ENCODE results near the gene IRF4.
A peak's percentile ranks its signal among the peaks of the same experiment; 100 is the strongest.

IRF4 gene

DNA sequence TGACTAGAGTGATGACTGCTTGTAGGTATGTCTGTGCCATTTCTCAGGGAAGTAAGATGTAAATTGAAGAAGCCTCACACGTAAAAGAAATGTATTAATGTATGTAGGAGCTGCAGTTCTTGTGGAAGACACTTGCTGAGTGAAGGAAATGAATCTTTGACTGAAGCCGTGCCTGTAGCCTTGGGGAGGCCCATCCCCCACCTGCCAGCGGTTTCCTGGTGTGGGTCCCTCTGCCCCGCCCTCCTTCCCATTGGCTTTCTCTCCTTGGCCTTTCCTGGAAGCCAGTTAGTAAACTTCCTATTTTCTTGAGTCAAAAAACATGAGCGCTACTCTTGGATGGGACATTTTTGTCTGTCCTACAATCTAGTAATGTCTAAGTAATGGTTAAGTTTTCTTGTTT is 16.6 kb downstream of the IRF4 start:
- Histone ChIP-seq H3K27ac (ENCODE audit: low read length) (peak overlapping the region; percentile 83), H3K4me2 (ENCODE audit: low read length) (no peak overlapping the region), H2AFZ (ENCODE audit: low read depth, low read length) (no peak overlapping the region), H3K4me3 (ENCODE audit: low read length) (no peak overlapping the region), H3K36me3 (replicated peaks; ENCODE audit: low read depth, low read length) (peaks cover 85% of the 10 kb centered on the region), H3K27me3 (ENCODE audit: low read depth, low read length) (no peaks in the 10 kb centered on the region), H3K4me1 (ENCODE audit: low read length) (peaks cover 91% of the 10 kb centered on the region), H3K79me2 (ENCODE audit: low read length) (peaks cover 42% of the 10 kb centered on the region), H4K20me1 (ENCODE audit: insufficient read depth, low read length) (peaks cover 76% of the 10 kb centered on the region), H3K9ac (ENCODE audit: low read length) (no peak overlapping the region), H3K9me3 (ENCODE audit: insufficient read depth, low read length) (no peaks in the 10 kb centered on the region)
- no peak for TF ChIP-seq EZH2phosphoT487 (IDR thresholded peaks at IDR 0.05; ENCODE audit: low read depth)
- TF ChIP-seq, protein P1, sequence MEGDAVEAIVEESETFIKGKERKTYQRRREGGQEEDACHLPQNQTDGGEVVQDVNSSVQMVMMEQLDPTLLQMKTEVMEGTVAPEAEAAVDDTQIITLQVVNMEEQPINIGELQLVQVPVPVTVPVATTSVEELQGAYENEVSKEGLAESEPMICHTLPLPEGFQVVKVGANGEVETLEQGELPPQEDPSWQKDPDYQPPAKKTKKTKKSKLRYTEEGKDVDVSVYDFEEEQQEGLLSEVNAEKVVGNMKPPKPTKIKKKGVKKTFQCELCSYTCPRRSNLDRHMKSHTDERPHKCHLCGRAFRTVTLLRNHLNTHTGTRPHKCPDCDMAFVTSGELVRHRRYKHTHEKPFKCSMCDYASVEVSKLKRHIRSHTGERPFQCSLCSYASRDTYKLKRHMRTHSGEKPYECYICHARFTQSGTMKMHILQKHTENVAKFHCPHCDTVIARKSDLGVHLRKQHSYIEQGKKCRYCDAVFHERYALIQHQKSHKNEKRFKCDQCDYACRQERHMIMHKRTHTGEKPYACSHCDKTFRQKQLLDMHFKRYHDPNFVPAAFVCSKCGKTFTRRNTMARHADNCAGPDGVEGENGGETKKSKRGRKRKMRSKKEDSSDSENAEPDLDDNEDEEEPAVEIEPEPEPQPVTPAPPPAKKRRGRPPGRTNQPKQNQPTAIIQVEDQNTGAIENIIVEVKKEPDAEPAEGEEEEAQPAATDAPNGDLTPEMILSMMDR (IDR thresholded peaks at IDR 0.05; ENCODE audit: low read depth, low read length) = no peak

DNA sequence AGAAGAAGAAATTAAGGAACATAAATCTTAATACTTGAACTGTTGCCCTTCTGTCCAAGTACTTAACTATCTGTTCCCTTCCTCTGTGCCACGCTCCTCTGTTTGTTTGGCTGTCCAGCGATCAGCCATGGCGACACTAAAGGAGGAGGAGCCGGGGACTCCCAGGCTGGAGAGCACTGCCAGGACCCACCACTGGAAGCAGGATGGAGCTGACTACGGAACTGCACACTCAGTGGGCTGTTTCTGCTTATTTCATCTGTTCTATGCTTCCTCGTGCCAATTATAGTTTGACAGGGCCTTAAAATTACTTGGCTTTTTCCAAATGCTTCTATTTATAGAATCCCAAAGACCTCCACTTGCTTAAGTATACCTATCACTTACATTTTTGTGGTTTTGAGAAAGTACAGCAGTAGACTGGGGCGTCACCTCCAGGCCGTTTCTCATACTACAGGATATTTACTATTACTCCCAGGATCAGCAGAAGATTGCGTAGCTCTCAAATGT is 17.1 kb downstream of the IRF4 start:
- Histone ChIP-seq H3K79me2 (ENCODE audit: low read length) (peaks cover 37% of the 10 kb centered on the region), H3K4me2 (ENCODE audit: low read length) (no peak overlapping the region), H3K9me3 (ENCODE audit: insufficient read depth, low read length) (no peaks in the 10 kb centered on the region), H3K27ac (ENCODE audit: low read length) (peak overlapping the region; percentile 83), H3K36me3 (replicated peaks; ENCODE audit: low read depth, low read length) (peaks cover 80% of the 10 kb centered on the region), H3K4me3 (ENCODE audit: low read length) (no peak overlapping the region), H3K9ac (ENCODE audit: low read length) (no peak overlapping the region), H3K4me1 (ENCODE audit: low read length) (peaks cover 91% of the 10 kb centered on the region), H3K27me3 (ENCODE audit: low read depth, low read length) (no peaks in the 10 kb centered on the region), H2AFZ (ENCODE audit: low read depth, low read length) (no peak overlapping the region), H4K20me1 (ENCODE audit: insufficient read depth, low read length) (peaks cover 71% of the 10 kb centered on the region)
- no peak for TF ChIP-seq EZH2phosphoT487 (IDR thresholded peaks at IDR 0.05; ENCODE audit: low read depth)
- TF ChIP-seq, protein P1 (IDR thresholded peaks at IDR 0.05; ENCODE audit: low read depth, low read length) = peak; percentile 28

DNA sequence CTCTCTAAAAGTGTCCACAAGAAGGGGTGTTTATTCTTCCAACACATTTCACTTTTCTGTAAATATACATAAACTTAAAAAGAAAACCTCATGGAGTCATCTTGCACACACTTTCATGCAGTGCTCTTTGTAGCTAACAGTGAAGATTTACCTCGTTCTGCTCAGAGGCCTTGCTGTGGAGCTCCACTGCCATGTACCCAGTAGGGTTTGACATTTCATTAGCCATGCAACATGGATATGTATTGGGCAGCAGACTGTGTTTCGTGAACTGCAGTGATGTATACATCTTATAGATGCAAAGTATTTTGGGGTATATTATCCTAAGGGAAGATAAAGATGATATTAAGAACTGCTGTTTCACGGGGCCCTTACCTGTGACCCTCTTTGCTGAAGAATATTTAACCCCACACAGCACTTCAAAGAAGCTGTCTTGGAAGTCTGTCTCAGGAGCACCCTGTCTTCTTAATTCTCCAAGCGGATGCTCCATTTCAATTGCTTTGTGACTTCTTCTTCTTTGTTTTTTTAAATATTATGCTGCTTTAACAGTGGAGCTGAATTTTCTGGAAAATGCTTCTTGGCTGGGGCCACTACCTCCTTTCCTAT is 17.9 kb downstream of the IRF4 start:
- no peaks in the 10 kb centered on the region for H3K9me3 ChIP-seq (ENCODE audit: insufficient read depth, low read length)
- H3K27me3 ChIP-seq (ENCODE audit: low read depth, low read length) = no peaks in the 10 kb centered on the region
- H3K36me3 ChIP-seq (replicated peaks; ENCODE audit: low read depth, low read length) = peaks cover 73% of the 10 kb centered on the region
- H3K27ac ChIP-seq (ENCODE audit: low read length) = peak overlapping the region; percentile 83
- H3K4me1 ChIP-seq (ENCODE audit: low read length) = peaks cover 91% of the 10 kb centered on the region
- no peak overlapping the region for H3K9ac ChIP-seq (ENCODE audit: low read length)
- peaks cover 29% of the 10 kb centered on the region for H3K79me2 ChIP-seq (ENCODE audit: low read length)
- H4K20me1 ChIP-seq (ENCODE audit: insufficient read depth, low read length) = peaks cover 63% of the 10 kb centered on the region
- peak overlapping the region; percentile 3; the same call in 1 of the 2 replicates for H3K4me2 ChIP-seq (ENCODE audit: low read length)
- TF ChIP-seq, protein P1 (IDR thresholded peaks at IDR 0.05; ENCODE audit: low read depth, low read length) = no peak
- no peak for TF ChIP-seq EZH2phosphoT487 (IDR thresholded peaks at IDR 0.05; ENCODE audit: low read depth)
- no peak overlapping the region for H2AFZ ChIP-seq (ENCODE audit: low read depth, low read length)
- no peak overlapping the region for H3K4me3 ChIP-seq (ENCODE audit: low read length)

DNA sequence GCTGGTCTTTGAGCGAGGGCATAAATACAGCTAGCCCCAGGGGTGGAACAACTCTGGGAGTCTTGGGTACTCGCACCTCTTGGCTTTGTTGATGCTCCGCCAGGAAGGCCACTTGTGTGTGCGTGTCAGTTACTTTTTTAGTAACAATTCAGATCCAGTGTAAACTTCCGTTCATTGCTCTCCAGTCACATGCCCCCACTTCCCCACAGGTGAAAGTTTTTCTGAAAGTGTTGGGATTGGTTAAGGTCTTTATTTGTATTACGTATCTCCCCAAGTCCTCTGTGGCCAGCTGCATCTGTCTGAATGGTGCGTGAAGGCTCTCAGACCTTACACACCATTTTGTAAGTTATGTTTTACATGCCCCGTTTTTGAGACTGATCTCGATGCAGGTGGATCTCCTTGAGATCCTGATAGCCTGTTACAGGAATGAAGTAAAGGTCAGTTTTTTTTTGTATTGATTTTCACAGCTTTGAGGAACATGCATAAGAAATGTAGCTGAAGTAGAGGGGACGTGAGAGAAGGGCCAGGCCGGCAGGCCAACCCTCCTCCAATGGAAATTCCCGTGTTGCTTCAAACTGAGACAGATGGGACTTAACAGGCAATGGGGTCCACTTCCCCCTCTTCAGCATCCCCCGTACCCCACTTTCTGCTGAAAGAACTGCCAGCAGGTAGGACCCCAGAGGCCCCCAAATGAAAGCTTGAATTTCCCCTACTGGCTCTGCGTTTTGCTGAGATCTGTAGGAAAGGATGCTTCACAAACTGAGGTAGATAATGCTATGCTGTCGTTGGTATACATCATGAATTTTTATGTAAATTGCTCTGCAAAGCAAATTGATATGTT is 19.2 kb downstream of the IRF4 start:
- Histone ChIP-seq H3K4me3 (ENCODE audit: low read length) (no peak overlapping the region), H2AFZ (ENCODE audit: low read depth, low read length) (no peak overlapping the region), H3K4me2 (ENCODE audit: low read length) (no peak overlapping the region), H3K27ac (ENCODE audit: low read length) (peak overlapping the region; percentile 83), H3K9me3 (ENCODE audit: insufficient read depth, low read length) (no peaks in the 10 kb centered on the region), H3K9ac (ENCODE audit: low read length) (no peak overlapping the region), H3K36me3 (replicated peaks; ENCODE audit: low read depth, low read length) (peaks cover 60% of the 10 kb centered on the region), H4K20me1 (ENCODE audit: insufficient read depth, low read length) (peaks cover 50% of the 10 kb centered on the region), H3K4me1 (ENCODE audit: low read length) (peaks cover 91% of the 10 kb centered on the region), H3K79me2 (ENCODE audit: low read length) (peaks cover 16% of the 10 kb centered on the region), H3K27me3 (ENCODE audit: low read depth, low read length) (no peaks in the 10 kb centered on the region)
- TF ChIP-seq, protein P1 (IDR thresholded peaks at IDR 0.05; ENCODE audit: low read depth, low read length) = no peak
- TF ChIP-seq EZH2phosphoT487 (IDR thresholded peaks at IDR 0.05; ENCODE audit: low read depth) = no peak

All from OCI-LY3 (cell line).